Measurements from ENCODE around the gene COMMD3. TPM values are rescaled to one million over a fixed set of nuclear protein-coding genes. Genes with fewer than 3 reads are reported as not detected.
"Not testable (repeated sequence)": the region's sequence is repeated elsewhere in the genome, so short reads cannot be mapped to it uniquely, and the experiment has no call there.

The COMMD3 gene
- 58.6 TPM for total RNA-seq

- peak; percentile 80 for DNase-seq
Measured at GRCh38 chr10:22316286-22317075, at the start of gene COMMD3. Gene COMMD3 (plus strand): TSS chr10:22316388. CDS start chr10:22316418, 30 bp downstream.

- no peak for DNase-seq
Measured at GRCh38 chr10:22268503-22268902, 47.7 kb upstream of the COMMD3 start.

- DNase-seq: no peak
Measured at GRCh38 chr10:22271786-22272185, 44.4 kb upstream of the COMMD3 start.

GRCh38 chr10:22278441-22278782 lies 37.8 kb upstream of the COMMD3 start:
- DNase-seq: no peak

GRCh38 chr10:22280078-22280477 lies 36.1 kb upstream of the COMMD3 start:
- no peak for DNase-seq

- no peak for DNase-seq
Measured at GRCh38 chr10:22285130-22285529, 31.1 kb upstream of the COMMD3 start.

GRCh38 chr10:22293747-22294404 lies 22.3 kb upstream of the COMMD3 start:
- DNase-seq: no peak

GRCh38 chr10:22294694-22295093 lies 21.5 kb upstream of the COMMD3 start:
- no peak for DNase-seq

GRCh38 chr10:22301193-22301592 lies 15.0 kb upstream of the COMMD3 start:
- DNase-seq: no peak

- no peak for DNase-seq
Measured at GRCh38 chr10:22303461-22303860, 12.7 kb upstream of the COMMD3 start.

GRCh38 chr10:22305721-22306120 lies 10.5 kb upstream of the COMMD3 start:
- no peak for DNase-seq

GRCh38 chr10:22308390-22308789 lies 7.8 kb upstream of the COMMD3 start:
- no peak for DNase-seq

GRCh38 chr10:22309180-22310000 lies 6.8 kb upstream of the COMMD3 start:
- DNase-seq: no peak

GRCh38 chr10:22310012-22310411 lies 6.2 kb upstream of the COMMD3 start:
- DNase-seq: not testable (repeated sequence)

GRCh38 chr10:22310928-22311327 lies 5.3 kb upstream of the COMMD3 start:
- no peak for DNase-seq

- DNase-seq: no peak
Measured at GRCh38 chr10:22314852-22315251, 1.3 kb upstream of the COMMD3 start.

- DNase-seq: no peak
Measured at GRCh38 chr10:22315455-22316285, 518 bp upstream of the COMMD3 start.

GRCh38 chr10:22317076-22317370 lies 835 bp downstream of the COMMD3 start:
- no peak for DNase-seq

- DNase-seq: no peak
Measured at GRCh38 chr10:22317771-22318565, 1.8 kb downstream of the COMMD3 start.

- DNase-seq: no peak
Measured at GRCh38 chr10:22318772-22319171, 2.6 kb downstream of the COMMD3 start.

GRCh38 chr10:22319547-22319979 lies 3.4 kb downstream of the COMMD3 start:
- DNase-seq: no peak

Measured in occipital lobe (tissue), 2 donors.